ENCODE measurements around the gene ABCA2.

DNA sequence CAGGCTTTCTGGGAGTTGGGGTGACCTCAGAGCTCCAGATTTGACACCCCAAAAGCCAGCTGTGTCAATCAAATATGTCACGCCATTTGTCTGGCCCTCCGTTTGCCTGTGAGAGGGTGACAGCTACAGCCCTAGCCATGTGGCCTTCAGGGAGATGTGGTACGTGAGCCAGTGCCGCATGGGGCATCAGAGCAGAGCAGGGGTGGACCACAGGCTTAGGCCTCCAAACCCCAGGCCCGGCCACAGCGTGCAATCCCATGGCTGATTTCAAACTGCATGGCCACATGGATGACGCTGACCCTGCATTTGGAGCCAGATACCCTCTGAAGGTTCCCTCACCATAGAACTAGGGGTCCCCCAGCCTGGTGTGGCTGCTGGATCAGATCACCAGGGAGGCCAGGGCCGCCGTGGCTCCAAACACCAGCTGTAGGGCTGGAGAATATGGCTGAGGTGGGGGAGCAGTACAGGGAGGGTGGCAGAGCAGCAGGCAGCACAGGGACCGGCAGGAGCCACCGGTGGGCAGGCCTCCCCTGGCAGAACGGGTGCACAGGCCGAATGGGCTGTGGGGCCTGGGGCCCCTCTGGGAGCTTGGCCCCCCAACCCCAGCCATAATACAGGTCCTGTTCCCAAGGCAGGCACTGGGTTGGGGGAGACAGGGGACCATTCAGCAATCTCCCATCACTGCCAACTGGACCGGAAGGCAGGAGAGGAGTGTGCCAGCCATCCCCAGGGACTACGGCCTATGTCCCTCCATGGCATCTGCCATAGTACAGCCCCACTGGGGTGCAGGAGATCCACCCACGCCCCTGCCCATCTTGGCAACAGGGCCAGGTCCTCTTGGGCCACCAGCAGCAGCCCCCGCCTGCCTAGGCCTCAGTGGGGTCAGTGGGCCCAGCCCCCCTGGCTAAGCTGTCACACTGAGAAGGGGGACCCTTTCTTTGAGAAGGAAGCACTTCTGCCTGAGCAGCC is 40.8 kb upstream of the ABCA2 start:
- TF ChIP-seq CTCF (IDR thresholded peaks at IDR 0.05) (no peak), POLR2A (IDR thresholded peaks at IDR 0.05) (no peak), POLR2AphosphoS5 (IDR thresholded peaks at IDR 0.05) (no peak)
